Measurements from ENCODE around the gene SCIN.
"Not testable (repeated sequence)": the region's sequence is repeated elsewhere in the genome, so short reads cannot be mapped to it uniquely, and the experiment has no call there.

The SCIN gene

GRCh38 chr7:12650080-12650479 is 79.6 kb downstream of the SCIN start:
- no peak for DNase-seq

- DNase-seq: no peak
These were observed 82.6 kb downstream of the SCIN start for GRCh38 chr7:12653110-12653509.

DNA sequence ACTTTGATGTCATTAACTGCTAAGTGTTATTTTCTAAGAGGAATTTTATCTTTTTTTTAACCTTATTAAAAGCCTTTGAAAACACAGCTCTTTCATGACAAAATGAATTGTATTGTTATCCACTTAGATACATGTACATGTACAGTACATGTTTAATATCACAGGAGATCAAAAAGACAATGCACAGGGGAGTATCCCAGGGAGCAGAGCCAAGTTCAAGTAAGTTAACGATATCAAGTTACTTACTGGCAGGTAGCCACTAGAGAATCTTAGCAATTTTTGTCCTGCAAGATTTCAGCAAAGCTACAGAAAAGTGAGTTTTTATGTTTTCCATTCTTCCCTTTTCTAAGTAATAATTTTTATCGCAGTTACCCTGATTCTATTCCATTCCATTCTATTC is 83.0 kb downstream of the SCIN start:
- DNase-seq: no peak

DNA sequence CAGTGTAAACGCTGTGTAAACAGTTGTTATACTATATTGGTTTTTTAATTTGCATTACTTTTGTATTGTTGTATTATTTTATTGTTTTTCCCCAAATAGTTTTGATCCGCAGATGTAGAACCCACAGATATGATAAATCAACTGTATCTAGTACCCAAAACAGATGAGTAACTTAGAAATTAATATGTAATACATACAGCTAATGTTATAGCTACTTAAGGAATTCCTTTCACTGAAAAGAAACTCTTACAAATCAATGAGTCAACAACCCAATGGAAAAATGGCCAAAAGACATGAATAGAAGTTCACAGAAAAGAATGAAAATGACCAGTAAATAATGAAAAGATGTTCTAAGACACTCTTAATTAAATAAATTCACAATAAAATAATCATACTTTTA is 84.6 kb downstream of the SCIN start:
- DNase-seq: no peak

DNA sequence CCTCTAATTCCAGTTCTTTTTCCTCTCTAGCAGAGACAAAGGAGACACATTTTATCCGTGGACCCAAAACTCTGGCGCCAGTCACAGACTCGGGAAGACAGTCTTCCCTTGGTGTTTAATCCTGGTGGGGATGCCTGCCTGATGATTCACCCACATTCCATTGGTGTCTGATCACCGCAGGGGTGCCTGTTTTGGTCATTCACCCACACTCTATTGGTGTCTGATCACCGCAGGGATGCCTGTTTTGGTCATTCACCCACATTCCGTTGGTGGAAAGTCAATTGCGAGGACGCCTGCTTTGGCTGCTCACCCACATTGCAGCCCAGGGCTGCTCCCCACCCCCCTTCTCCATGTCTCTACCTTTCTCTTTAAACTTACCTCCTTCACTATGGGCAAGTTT is 89.9 kb downstream of the SCIN start:
- not testable (repeated sequence) for DNase-seq

- not testable (repeated sequence) for DNase-seq
These were observed 90.5 kb downstream of the SCIN start for GRCh38 chr7:12660986-12661385.

DNA sequence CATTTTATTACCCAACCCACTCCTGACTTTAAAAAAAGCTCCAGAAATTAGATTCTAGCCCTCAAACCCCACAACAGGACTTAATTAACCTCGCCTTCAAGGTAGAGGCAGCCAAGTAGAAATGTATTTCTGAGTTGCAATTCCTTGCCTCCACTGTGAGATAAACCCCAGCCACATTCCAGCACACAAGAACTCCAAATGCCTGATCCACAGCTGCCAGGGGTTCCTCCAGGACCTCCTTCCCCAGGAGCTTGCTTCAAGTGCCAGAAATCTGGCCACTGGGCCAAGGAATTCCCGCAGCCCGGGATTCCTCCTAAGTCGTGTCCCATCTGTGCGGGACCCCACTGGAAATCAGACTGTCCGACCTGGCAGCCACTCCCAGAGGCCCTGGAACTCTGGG is 91.1 kb downstream of the SCIN start:
- no peak for DNase-seq

DNA sequence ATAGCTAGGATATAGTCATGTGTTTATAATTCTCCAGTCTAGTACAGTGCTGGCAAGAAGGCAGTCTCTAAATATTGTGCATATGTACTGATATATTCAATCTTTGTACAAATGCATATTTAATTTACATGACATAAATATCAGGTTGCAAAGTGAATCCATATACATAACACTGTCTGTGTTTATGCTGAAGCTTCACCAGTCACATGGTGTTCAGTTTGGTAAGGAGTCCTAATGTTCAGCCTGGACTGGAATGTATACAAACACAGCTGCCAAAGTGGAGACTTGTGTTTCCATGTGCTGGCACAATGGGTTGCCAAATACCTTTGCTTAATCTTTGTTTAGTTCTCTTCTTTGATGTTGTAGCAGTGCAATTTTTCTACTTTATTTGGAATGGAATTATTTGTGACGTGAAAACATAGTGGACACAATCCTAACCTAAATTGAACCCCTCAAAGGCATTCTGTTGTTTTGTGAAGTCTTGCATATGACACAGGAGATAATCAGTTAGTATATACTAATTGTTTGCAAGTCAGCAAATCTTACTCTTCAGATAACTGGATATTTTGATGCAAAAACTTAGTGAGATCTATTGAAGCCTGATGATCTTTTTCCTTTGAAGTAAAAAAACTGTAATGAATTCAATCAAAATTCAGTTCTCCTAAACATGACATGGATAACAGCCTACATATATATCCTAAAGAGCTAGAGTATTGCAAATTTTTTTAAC is 99.6 kb downstream of the SCIN start:
- no peak for DNase-seq

- no peak for DNase-seq
These were observed 100.4 kb downstream of the SCIN start for GRCh38 chr7:12670743-12671520.

- DNase-seq: not testable (repeated sequence)
These were observed 102.9 kb downstream of the SCIN start for GRCh38 chr7:12673436-12673835.

DNA sequence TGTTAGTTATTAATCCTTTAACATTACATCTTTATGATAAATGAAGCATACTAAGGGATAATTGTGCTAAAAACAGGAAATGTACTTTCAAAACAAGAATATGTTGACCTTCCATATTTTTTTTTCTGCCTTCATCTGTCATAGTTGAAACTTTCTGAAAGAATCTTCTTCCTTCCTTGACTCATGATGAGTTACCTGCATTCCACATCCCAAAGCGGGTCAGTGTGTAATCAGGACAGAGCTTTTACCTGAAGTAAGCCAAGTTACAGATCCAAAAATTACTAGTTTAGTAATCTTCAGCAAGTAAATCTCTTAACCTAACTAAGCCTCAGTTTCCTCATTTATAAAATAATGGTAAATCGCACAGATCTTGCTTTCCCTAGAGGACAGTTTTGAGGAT is 103.5 kb downstream of the SCIN start:
- DNase-seq: no peak

GRCh38 chr7:12674861-12675260 is 104.3 kb downstream of the SCIN start:
- peak; percentile 57 to 76 for DNase-seq

GRCh38 chr7:12683678-12684585 is 113.4 kb downstream of the SCIN start:
- no peak for DNase-seq

GRCh38 chr7:12684733-12685132 is 114.2 kb downstream of the SCIN start:
- peak in 1 of 2 donors; percentile 42 for DNase-seq

DNA sequence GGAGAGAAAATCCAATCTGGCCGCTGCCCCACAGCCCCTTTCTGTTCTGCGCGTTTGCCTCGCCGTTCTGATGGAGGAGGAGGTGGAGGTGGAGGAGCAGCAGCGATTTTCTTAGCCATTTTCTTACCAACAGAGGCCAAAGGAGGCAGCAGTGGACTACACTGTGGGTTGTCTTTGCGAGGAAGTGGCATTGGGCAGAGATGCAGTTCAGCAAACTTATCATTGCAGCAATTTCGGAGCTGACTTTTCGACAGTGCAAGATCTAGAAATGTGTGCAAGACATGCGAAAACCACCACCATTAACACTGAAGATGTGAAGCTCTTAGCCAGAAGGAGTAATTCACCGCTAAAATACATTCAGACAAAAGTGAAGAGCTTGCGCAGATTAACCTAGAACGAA is 115.0 kb downstream of the SCIN start:
- peak; percentile 56 to 65 for DNase-seq

DNA sequence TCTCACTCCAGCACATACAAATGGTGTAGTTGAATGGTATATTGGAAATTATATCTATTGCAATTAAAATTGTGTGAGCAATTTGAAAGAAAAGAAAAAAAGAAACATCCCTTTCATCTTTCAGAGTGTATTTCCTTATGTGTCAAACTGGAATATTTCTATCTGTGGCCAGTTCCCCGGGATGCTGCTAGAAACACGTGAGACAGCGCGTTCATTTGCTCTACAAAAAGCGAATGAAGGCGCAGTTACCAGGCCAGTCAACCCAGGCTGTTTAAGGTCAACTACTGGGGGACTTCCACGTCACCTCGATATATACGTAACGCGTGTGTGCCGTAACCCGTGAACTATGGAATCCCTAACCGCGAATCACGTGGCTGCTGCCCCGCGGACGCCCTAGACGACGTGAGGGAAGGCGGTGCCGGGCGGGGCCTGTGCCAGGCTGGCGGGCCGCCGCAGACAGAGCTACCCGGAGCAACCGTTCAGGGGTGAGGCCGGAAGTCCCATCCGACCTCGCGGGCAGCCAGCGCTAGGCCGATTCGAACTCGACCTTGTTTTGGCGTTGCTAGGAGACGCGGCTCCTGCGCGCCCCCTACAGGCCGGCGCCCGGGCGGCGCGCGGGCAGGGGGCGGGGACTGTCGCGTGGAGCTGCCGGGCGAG is 115.8 kb downstream of the SCIN start:
- DNase-seq: peak; percentile 98 to 99

DNA sequence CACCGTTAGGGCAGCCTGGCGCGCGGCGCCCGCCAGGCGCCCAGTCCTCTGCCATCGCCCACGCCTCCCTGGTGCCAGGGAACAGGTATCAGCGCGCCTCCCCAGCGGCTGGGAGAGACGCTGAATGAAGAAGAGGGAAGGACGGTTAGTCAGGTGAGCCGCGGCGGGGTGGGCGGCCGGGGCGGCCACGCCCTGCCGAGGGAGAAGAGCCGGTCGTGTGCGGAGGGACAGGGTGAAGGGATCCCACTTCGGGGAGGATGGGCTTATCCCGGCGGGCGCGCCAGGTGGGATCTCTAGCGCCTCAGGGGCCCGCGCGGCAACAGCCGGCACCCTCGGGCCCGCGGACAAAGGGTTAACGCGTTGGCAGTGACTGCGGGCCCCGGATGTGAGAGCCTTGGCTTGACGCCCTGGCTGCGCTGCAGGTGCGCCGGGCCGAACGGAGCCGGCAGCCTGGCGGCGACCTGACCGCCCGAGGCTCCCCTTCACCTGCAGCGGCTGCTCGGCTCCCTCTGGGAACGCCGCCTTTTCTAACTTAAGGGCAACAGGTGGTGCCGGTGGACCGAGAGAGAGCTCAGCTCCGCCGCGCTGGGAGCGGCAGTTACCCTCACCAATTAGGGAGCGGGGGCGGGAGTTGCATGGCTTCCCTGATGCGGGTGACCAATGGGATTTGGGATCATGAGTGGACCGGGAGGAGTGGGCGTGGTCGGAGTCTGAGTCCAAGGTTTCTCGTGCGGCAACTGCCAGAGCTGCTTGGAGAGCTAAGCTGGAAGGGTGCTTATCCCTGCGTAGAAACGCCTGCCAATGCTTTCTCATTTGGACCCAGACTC is 116.6 kb downstream of the SCIN start, which contains the start of gene ARL4A:
Gene ARL4A (plus strand): TSS at position 743 of the 827 bp plus-strand sequence. CDS start 622 bp downstream, outside the sequence.
- DNase-seq: peak; percentile 91 to 92

GRCh38 chr7:12687718-12688171 is 117.2 kb downstream of the SCIN start:
- DNase-seq: no peak

- not testable (repeated sequence) for DNase-seq
These were observed 118.1 kb downstream of the SCIN start for GRCh38 chr7:12688485-12689170.

DNA sequence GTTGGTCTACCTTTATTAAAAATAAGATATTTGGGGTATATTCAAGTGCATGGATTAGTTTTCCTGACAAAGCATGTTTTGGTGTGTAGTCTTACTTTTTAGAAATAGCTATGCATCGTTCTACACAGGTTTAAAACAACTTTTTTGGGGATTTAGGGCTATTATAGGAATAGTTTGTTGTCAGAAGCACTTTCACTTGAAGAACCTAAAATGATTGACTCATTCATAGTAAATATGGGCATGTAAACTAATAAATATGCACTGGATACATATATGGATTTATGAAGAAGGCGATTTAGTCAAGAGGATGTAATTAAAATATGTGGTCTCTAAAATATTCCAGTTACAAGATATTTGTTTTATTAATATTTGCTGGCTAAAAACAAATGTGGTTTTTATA is 118.9 kb downstream of the SCIN start:
- no peak for DNase-seq

Measured in CD4-positive, alpha-beta T cell treated with Interleukin-1 beta for 1 hour (primary cell).